Glutamatergic neuron (in vitro differentiated cells): Measurements from ENCODE around the gene SLC22A31. TPM values are rescaled to one million over a fixed set of nuclear protein-coding genes. Genes with fewer than 3 reads are reported as not detected.

Source experiments
- DNase-seq: peaks from one replicate; pipeline ENCODE4 v3.0.0; 2022
- H3K27ac Mint-ChIP-seq: one replicate; pipeline ENCODE4 v1.8.0; 2020; ENCODE audit warnings: mild to moderate bottlenecking, mixed read lengths, inconsistent platforms; ENCODE audit not compliant: unreplicated experiment
- H3K27me3 Mint-ChIP-seq: one replicate; pipeline ENCODE4 v1.8.0; 2020; ENCODE audit warnings: mild to moderate bottlenecking, moderate library complexity, mixed read lengths, inconsistent platforms; ENCODE audit not compliant: unreplicated experiment
- H3K36me3 Mint-ChIP-seq: one replicate; pipeline ENCODE4 v1.8.0; 2020; ENCODE audit warnings: mild to moderate bottlenecking, mixed read lengths, inconsistent platforms; ENCODE audit not compliant: unreplicated experiment
- H3K4me1 Mint-ChIP-seq: one replicate; pipeline ENCODE4 v1.8.0; 2020; ENCODE audit warnings: mild to moderate bottlenecking, low read depth, mixed read lengths, inconsistent platforms; ENCODE audit not compliant: unreplicated experiment
- H3K4me3 Mint-ChIP-seq: one replicate; pipeline ENCODE4 v1.8.0; 2020; ENCODE audit warnings: mild to moderate bottlenecking, mixed read lengths, inconsistent platforms; ENCODE audit not compliant: unreplicated experiment
- H3K9me3 Mint-ChIP-seq: one replicate; pipeline ENCODE4 v1.8.0; 2020; ENCODE audit warnings: mild to moderate bottlenecking, moderate library complexity, mixed read lengths, inconsistent platforms; ENCODE audit not compliant: unreplicated experiment
- total RNA-seq: library from RNA; stranded (reverse); fragmentation: NEBNext Ultra II Directional; extraction: Animal tissue kit (Norgen Biotek cat#: 25700); gene quantifications from one replicate; pipeline ENCODE4 v1.2.1, GENCODE V29; 2021; ENCODE audit not compliant: unreplicated experiment
- TF ChIP-seq, protein P1 (sequence below): fragments of 200-600 bp; sonication (generic); IDR thresholded peaks from one replicate; pipeline ENCODE4 v1.5.0; 2021; ENCODE audit not compliant: partially characterized antibody, unreplicated experiment

Gene SLC22A31
- total RNA-seq, 1 donor from 2014 or later, result 3.9 TPM

DNA sequence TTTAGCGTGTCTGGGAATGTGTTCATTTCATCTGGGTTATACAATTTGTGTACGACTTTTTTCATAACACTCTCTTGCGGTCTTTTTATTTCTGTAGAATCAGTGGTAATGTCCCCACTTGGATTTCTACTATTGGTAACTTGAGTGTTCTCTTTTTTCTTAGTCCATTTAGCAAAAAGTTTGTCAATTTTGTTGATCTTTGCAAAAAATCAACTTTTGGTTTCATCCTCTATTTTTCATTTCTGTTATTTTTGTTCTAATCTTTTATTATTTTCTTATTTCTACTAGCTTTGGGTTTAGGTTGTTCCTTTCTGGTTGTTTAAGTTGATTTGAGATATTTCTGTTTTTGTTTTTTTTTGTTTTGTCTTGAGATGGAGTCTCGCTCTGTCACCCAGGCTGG, 7.7 kb upstream of the SLC22A31 start:
- DNase-seq, result no peak
- Mint-ChIP-seq H3K27ac (no peak overlapping the region), H3K4me3 (no peak overlapping the region), H3K27me3 (peaks cover 5% of the 10 kb centered on the region), H3K9me3 (peaks cover 6% of the 10 kb centered on the region), H3K4me1 (peaks cover 11% of the 10 kb centered on the region), H3K36me3 (peaks cover 7% of the 10 kb centered on the region)
- TF ChIP-seq, protein P1, sequence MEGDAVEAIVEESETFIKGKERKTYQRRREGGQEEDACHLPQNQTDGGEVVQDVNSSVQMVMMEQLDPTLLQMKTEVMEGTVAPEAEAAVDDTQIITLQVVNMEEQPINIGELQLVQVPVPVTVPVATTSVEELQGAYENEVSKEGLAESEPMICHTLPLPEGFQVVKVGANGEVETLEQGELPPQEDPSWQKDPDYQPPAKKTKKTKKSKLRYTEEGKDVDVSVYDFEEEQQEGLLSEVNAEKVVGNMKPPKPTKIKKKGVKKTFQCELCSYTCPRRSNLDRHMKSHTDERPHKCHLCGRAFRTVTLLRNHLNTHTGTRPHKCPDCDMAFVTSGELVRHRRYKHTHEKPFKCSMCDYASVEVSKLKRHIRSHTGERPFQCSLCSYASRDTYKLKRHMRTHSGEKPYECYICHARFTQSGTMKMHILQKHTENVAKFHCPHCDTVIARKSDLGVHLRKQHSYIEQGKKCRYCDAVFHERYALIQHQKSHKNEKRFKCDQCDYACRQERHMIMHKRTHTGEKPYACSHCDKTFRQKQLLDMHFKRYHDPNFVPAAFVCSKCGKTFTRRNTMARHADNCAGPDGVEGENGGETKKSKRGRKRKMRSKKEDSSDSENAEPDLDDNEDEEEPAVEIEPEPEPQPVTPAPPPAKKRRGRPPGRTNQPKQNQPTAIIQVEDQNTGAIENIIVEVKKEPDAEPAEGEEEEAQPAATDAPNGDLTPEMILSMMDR, result no peak

- H3K27me3 Mint-ChIP-seq, result peaks cover 19% of the 10 kb centered on the region
- H3K36me3 Mint-ChIP-seq, result peaks cover 12% of the 10 kb centered on the region
- H3K4me1 Mint-ChIP-seq, result no peaks in the 10 kb centered on the region
- no peak overlapping the region for H3K27ac Mint-ChIP-seq
- TF ChIP-seq, protein P1, result no peak
- DNase-seq, result no peak
- peak overlapping the region; percentile 65 for H3K4me3 Mint-ChIP-seq
- peaks cover 11% of the 10 kb centered on the region for H3K9me3 Mint-ChIP-seq
Observed at GRCh38 chr16:89202422-89203215, 2.3 kb upstream of the SLC22A31 start.

DNA sequence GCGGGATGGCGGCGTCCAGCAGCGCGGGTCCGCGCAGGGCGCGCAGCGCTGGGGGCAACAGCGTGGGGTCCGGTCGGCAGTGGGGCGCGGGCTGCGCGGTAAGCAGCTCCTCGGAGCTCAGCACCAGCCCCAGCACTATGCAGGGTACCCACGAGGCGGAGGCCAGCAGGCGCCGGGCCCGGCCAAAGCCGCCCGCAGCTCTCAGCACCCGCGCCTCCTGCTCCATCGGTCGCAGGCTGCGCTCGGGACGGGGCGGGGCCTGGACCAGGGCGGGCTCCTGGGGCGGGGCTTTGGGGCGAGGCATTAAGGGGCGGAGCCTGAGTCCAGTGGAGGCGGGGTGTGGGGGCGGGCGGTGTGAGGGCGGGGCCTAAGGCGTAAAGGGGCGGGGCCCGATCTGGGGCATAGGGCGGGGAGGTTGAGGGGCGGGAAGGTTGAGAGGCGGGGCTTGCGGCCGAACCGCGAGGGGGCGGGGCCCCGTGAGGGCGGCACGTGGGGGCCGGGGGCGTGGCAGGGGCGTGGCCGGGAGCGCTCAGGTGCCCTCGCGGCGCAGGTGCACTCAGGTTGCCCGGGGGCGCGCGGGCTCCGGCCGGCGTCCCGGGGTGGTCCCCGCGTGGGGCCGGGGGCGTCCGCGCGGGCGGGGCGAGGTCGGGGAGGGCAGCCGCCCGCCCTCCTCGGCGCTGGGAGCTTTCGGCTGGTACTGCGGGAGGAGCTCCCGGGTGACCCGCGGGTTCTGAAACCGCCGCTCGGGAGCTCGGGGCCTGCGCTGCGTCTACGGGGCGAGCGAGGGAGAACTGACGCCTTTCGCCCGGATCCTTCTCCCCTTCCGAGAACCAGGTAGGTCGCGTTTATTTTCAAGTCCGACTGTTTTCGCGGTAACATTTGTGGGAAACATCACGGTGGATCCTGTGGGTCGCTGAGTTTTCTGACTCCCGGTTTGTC, 1.4 kb upstream of the SLC22A31 start:
- peaks cover 19% of the 10 kb centered on the region for H3K27me3 Mint-ChIP-seq
- no peaks in the 10 kb centered on the region for H3K4me1 Mint-ChIP-seq
- peak overlapping the region; percentile 65 for H3K4me3 Mint-ChIP-seq
- TF ChIP-seq, protein P1, result no peak
- H3K36me3 Mint-ChIP-seq, result peaks cover 12% of the 10 kb centered on the region
- peaks cover 11% of the 10 kb centered on the region for H3K9me3 Mint-ChIP-seq
- no peak overlapping the region for H3K27ac Mint-ChIP-seq
- DNase-seq, result peak; percentile 94

DNA sequence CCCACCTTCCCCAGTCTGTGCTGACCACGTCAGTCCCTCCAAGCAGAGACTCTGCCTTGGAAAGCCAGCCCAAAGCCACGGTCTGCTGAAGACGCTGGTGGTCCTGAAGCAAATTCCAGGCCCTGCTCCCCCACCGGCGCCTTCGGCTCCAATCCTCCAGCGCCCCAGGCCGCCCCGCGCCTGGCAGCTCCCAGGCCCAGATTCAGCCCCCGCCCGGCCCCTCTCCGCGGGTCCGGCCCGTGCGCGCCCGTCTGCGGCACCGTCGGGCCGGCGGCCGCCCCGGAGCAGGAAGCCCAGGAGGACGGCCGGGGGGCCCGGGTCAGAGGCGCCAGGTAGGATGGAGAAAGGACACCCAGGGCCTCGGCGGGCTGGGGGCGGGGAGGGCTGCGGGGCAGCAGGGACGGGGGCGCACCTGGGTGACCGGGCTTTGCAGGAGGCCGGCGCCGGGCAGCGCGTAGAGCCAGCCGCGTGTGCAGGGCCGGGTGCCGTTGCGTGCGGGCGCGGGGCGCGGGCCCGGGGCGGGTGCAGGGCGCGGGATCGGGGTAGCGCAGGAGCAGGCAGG, 594 bp upstream of the SLC22A31 start:
- Mint-ChIP-seq H3K27me3 (peaks cover 20% of the 10 kb centered on the region), H3K36me3 (peaks cover 12% of the 10 kb centered on the region), H3K4me3 (peak overlapping the region; percentile 28), H3K9me3 (peaks cover 11% of the 10 kb centered on the region), H3K27ac (no peak overlapping the region), H3K4me1 (no peaks in the 10 kb centered on the region)
- peak; percentile 40 for DNase-seq
- TF ChIP-seq, protein P1, result no peak
